GM21423 (cell line): ENCODE measurements around the gene MYO19.
"Not testable (repeated sequence)": the region's sequence is repeated elsewhere in the genome, so short reads cannot be mapped to it uniquely, and the experiment has no call there.

ENCODE experiments used
- ATAC-seq: cut with Tn5 transposase; IDR thresholded peaks from one replicate; pipeline ENCODE4 v1.9.1; 2021; ENCODE audit warnings: mild to moderate bottlenecking, moderate library complexity; ENCODE audit not compliant: unreplicated experiment

The MYO19 gene

GRCh38 chr17:36463916-36464764 is 70.5 kb downstream of the MYO19 start:
- no peak for ATAC-seq

DNA sequence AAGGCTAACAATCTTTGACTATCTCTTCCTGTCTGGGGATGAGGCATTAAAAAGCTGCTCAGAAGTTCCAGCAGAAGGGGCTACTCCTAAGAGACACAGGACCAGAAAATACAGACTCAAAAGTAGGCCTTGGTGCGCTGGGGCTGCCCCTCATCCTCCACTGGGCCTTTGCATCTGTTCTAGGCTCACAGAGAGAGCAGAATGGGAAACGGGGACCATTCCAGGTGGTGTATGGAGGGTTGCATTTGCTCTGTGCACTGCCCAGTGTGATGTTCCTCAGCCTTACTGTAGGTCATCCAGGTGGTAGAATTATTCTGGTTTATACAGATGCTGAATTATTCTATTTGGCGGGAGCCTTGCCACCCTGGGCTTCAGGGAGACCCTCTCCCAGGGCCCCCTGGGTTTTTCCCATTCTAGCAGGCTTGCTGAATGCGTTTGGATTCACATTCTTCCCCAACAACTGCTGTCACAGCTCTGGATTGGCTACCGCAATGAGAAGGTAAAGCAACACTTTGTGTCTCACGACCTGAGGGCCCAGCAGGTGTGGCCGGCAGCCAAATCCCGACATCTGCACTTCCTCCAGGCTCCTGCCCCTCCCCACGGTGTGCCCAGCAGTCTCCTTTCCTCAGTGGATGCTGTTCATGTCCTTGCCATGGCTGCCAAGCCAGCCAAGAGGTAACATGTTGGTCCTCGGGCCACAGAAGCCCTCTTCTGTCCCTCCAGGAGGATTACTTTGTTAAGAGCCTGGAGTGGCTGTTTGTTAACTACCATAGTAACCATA is 73.1 kb downstream of the MYO19 start:
- no peak for ATAC-seq

- ATAC-seq: no peak
These were observed 74.3 kb downstream of the MYO19 start for GRCh38 chr17:36460265-36460937.

DNA sequence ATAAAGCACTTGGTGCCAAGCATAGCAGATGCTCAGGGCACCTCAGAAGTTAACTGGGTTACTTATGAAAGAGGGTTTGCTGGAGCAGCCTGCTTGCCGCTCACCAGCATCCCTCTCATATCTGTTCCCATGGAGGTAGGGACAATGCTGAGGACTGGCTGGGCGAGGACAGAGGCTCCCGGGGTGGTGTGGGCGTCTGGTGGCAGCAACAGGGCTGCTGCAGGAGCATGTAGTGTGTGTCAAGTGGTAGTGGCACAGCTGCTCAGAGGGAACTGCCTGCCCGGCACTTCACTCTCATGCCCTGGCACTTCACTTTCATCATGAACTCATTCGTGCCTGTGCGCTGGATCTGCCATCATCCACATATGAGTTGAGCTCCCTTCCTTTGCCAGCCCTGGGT is 75.1 kb downstream of the MYO19 start:
- no peak for ATAC-seq

- ATAC-seq: no peak
These were observed 75.6 kb downstream of the MYO19 start for GRCh38 chr17:36459045-36459444.

- ATAC-seq: not testable (repeated sequence)
These were observed 77.0 kb downstream of the MYO19 start for GRCh38 chr17:36457701-36458100.

GRCh38 chr17:36452888-36453287 is 81.8 kb downstream of the MYO19 start:
- not testable (repeated sequence) for ATAC-seq

DNA sequence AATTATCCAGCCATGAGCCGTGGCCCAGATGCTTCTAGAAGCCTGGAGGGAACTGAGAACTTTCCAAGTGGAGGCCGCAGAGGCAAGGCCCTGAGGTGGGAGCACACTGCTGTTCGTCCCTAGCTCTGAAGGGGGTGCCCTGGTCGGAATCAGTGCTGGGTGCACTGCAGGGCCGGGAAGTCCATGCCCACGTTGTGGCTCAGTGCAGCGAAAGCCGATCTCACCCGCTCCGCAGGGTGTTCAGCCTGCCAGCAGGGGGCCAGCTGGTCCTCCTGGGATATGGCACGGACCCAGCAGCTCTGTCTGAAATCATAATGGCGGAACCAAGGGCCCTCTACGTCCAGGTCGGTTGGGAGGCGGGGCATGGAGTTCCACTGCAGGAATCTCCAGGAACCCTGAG is 84.7 kb downstream of the MYO19 start:
- not testable (repeated sequence) for ATAC-seq
